HepG2 (cell line): Measurements from ENCODE around the gene OPALIN. TPM values are rescaled to one million over a fixed set of nuclear protein-coding genes. Genes with fewer than 3 reads are reported as not detected.

Source experiments
- ATAC-seq: fragments of 200-7000 bp; cut with Tn5 transposase; 3 replicates; pipeline ENCODE4 v1.9.1; 2020; ENCODE audit warnings: mild to moderate bottlenecking, moderate library complexity
- BruUV-seq: library from RNA; stranded (reverse); fragments of 400-500 nt; replicated peaks from 2 replicates; lab custom pipeline; 2021; lab: Mats Ljungman, UMichigan
- CTCF ChIA-PET: fragments of 300-600 bp; formaldehyde crosslinking; extraction: SDS; loops from one replicate; lab custom pipeline; 2021; ENCODE audit warnings: low total read pairs, inconsistent platforms, low intra/inter-chr PET ratio; lab: Yijun Ruan, JAX
- POLR2A ChIA-PET: fragments of 350-600 bp; sonication (Branson Sonifier 250); formaldehyde crosslinking; loops from one replicate; lab custom pipeline; 2020; ENCODE audit warnings: antibody characterized with exemption, inconsistent platforms; lab: Yijun Ruan, JAX
- DNase-seq: peaks from one replicate; pipeline ENCODE4 v3.0.0-alpha.2; 2015; ENCODE audit warnings: low spot score
- FAIRE-seq: peaks from 3 replicates; lab custom pipeline; 2011; peaks lifted over from hg19 to GRCh38; lab: Jason Lieb, UNC
- H2AFZ ChIP-seq: one replicate; pipeline ENCODE4 v1.6.1; 2011; ENCODE audit warnings: low read length, inconsistent platforms
- H3K27ac ChIP-seq: fragments of 300-600 bp; 3 replicates; pipeline ENCODE4 v1.8.0; 2011; ENCODE audit warnings: mixed run types, mild to moderate bottlenecking, mixed read lengths, low read length, inconsistent platforms; ENCODE audit not compliant: insufficient read depth; ENCODE audit errors: extremely low read length
- H3K27me3 ChIP-seq, 2 experiments: fragments of 200-600 bp in 1 of 2; 2 replicates in 1 of 2; 3 replicates in 1 of 2; pipeline versions ENCODE4 v1.6.0 to v1.8.0; 2011; ENCODE audit warnings: low read length in 2 of 2, mild to moderate bottlenecking in 2 of 2, moderate library complexity in 2 of 2, inconsistent platforms in 1 of 2; ENCODE audit not compliant: insufficient read depth in 2 of 2, control insufficient read depth in 1 of 2
- H3K36me3 ChIP-seq, 2 experiments: fragments of 200-600 bp in 1 of 2; replicated peaks in 1 of 2; 2 replicates in 1 of 2; 3 replicates in 1 of 2; pipeline versions ENCODE4 v1.5.1 to v1.8.0; 2011; ENCODE audit warnings: low read length in 2 of 2, inconsistent platforms in 1 of 2; ENCODE audit not compliant: insufficient read depth in 2 of 2, control insufficient read depth in 1 of 2
- H3K4me1 ChIP-seq: 2 replicates; pipeline ENCODE4 v1.5.1; 2012; ENCODE audit warnings: low read length, inconsistent platforms; ENCODE audit not compliant: insufficient read depth
- H3K4me2 ChIP-seq: 2 replicates; pipeline ENCODE4 v1.6.0; 2011; ENCODE audit warnings: low read depth, low read length, inconsistent platforms
- H3K4me3 ChIP-seq, 3 experiments: fragments of 200-600 bp in 1 of 3; sonication (generic), shearing (Covaris generic) in 1 of 3; replicated peaks in 1 of 3; 2 replicates each; pipeline ENCODE4 v1.5.1; 2011 to 2016; ENCODE audit warnings: low read length in 3 of 3, inconsistent platforms in 2 of 3, low read depth in 2 of 3, mild to moderate bottlenecking in 2 of 3, control low read depth in 1 of 3, mixed read lengths in 1 of 3; ENCODE audit not compliant: insufficient read depth in 1 of 3
- H3K79me2 ChIP-seq: one replicate; pipeline ENCODE4 v1.6.1; 2011; ENCODE audit warnings: low read length, inconsistent platforms; ENCODE audit not compliant: insufficient read depth
- H3K9ac ChIP-seq: 2 replicates; pipeline ENCODE4 v1.6.0; 2011; ENCODE audit warnings: mild to moderate bottlenecking, low read depth, low read length, inconsistent platforms; ENCODE audit not compliant: insufficient read depth
- H3K9me3 ChIP-seq: 2 replicates; pipeline ENCODE4 v1.5.1; 2012; ENCODE audit warnings: mild to moderate bottlenecking, low read length
- H4K20me1 ChIP-seq: 2 replicates; pipeline ENCODE4 v1.6.0; 2011; ENCODE audit warnings: inconsistent platforms, mild to moderate bottlenecking, low read length, moderate library complexity; ENCODE audit not compliant: insufficient read depth
- CCAR2 ChIP-seq: fragments of 200-400 bp; formaldehyde crosslinking; optimal IDR thresholded peaks from 2 replicates; pipeline ENCODE3; 2018; ENCODE audit warnings: low read depth, mild to moderate bottlenecking, low read length, moderate library complexity
- RBFOX2 ChIP-seq: fragments of 200-400 bp; formaldehyde crosslinking; IDR thresholded peaks from 2 replicates; pipeline ENCODE4 v1.6.1; 2017; ENCODE audit warnings: low read depth, mild to moderate bottlenecking, low read length
- WGBS: methylation state at CpG from one replicate; pipeline ENCODE4 v1.1.6; 2017; ENCODE audit warnings: low lambda C conversion rate; 5-methylcytosine and 5-hydroxymethylcytosine counted together
- in situ Hi-C: cut with HindIII; loops from 2 replicates; pipeline ENCODE4 v1.10.0; 2017; ENCODE audit warnings: low pct_unique_long_range_greater_than_20kb; ENCODE audit not compliant: extremely low pct_ligation_motif_present
- intact Hi-C: fragments of 100-400 bp; cut with micrococcal nuclease; formaldehyde crosslinking; loops from one replicate; pipeline ENCODE4 v1.10.0; 2022; ENCODE audit not compliant: unreplicated experiment
- polyA plus RNA-seq, 8 experiments: library from polyadenylated mRNA; depleted of rRNA in 3 of 8; stranded (reverse) in 7 of 8; unstranded in 1 of 8; fragments of >200 nt; fragmentation: Illumina TruSeq in 4 of 8; extraction: Trizol in 4 of 8; gene quantifications; 2 replicates each; pipeline versions ENCODE4 v1.2.1 to v1.2.3, GENCODE V29; 2011 to 2016; ENCODE audit warnings: low read depth in 4 of 8, missing spikeins in 1 of 8, mixed read lengths in 1 of 8; ENCODE audit not compliant: insufficient read depth in 1 of 8
- total RNA-seq, 5 experiments: library from RNA; depleted of rRNA; stranded (reverse); fragments of >200 nt; fragmentation: Illumina TruSeq; extraction: Trizol; gene quantifications; 2 replicates each; pipeline ENCODE4 v1.2.3, GENCODE V29; 2016; ENCODE audit warnings: low read depth in 1 of 5
- TF ChIP-seq, protein P1 (sequence below): sonication (generic); formaldehyde crosslinking; IDR thresholded peaks from 2 replicates; pipeline ENCODE4 v1.9.0; 2021; ENCODE audit warnings: missing genetic modification reagents, borderline replicate concordance
- TF ChIP-seq, protein P2 (sequence below): sonication (generic); formaldehyde crosslinking; IDR thresholded peaks from 2 replicates; pipeline ENCODE4 v1.4.0; 2020; ENCODE audit warnings: missing genetic modification reagents

Gene OPALIN
- total and polyA plus RNA-seq, 2 of the 13 experiments (the other 11 are each of a cell fraction or from before 2014, with no cell fraction given) = not detected

DNA sequence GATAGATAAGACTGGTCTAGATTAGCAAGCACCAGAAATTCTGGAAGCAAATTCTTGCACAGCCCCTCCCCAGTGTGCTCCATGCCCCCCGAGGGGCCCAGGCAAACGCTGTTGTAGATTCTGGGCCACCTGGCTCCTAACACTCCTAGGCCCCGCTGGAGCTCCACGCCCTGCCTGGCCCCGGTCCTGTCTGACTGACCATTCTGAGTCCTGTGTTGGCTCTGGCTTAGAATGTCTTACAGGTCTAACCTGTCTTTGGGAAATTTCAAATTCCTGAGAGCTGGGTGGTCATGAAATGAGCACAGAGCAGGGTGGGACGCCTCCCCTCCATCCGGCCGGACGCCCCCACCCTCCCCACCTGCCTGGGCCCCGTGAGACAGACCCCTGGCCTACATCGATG is 12.6 kb upstream of the OPALIN start:
- H3K79me2 ChIP-seq = no peaks in the 10 kb centered on the region
- peaks cover 2 to 20% of the 10 kb centered on the region in 2 experiments; a peak in 3 of 5 replicates for H3K27me3 ChIP-seq
- peaks cover 11% of the 10 kb centered on the region for H3K4me1 ChIP-seq
- no TSS peak for BruUV-seq
- H4K20me1 ChIP-seq = no peaks in the 10 kb centered on the region
- ChIA-PET POLR2A (no interaction called here), CTCF (interaction anchor here (1.1 to 1.6 kb wide), 2 partner anchors 140 to 354 kb away, joined by 3 read pairs; no protein-coding TSS in a partner anchor)
- FAIRE-seq (no peak), ATAC-seq (no peak), DNase-seq (no peak)
- WGBS = 60% methylated on average over 10 of the region's 11 CpGs
- no peaks in the 10 kb centered on the region for H3K36me3 ChIP-seq
- no peak overlapping the region for H3K4me3 ChIP-seq
- intact Hi-C loops = no loop called here
- no peak overlapping the region for H3K4me2 ChIP-seq
- H2AFZ ChIP-seq = no peak overlapping the region
- in situ Hi-C loops = no loop called here
- TF ChIP-seq, protein P1, sequence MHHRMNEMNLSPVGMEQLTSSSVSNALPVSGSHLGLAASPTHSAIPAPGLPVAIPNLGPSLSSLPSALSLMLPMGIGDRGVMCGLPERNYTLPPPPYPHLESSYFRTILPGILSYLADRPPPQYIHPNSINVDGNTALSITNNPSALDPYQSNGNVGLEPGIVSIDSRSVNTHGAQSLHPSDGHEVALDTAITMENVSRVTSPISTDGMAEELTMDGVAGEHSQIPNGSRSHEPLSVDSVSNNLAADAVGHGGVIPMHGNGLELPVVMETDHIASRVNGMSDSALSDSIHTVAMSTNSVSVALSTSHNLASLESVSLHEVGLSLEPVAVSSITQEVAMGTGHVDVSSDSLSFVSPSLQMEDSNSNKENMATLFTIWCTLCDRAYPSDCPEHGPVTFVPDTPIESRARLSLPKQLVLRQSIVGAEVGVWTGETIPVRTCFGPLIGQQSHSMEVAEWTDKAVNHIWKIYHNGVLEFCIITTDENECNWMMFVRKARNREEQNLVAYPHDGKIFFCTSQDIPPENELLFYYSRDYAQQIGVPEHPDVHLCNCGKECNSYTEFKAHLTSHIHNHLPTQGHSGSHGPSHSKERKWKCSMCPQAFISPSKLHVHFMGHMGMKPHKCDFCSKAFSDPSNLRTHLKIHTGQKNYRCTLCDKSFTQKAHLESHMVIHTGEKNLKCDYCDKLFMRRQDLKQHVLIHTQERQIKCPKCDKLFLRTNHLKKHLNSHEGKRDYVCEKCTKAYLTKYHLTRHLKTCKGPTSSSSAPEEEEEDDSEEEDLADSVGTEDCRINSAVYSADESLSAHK (CRISPR knock-in tag) = no peak
- TF ChIP-seq CCAR2 (no peak), RBFOX2 (no peak)
- TF ChIP-seq, protein P2, sequence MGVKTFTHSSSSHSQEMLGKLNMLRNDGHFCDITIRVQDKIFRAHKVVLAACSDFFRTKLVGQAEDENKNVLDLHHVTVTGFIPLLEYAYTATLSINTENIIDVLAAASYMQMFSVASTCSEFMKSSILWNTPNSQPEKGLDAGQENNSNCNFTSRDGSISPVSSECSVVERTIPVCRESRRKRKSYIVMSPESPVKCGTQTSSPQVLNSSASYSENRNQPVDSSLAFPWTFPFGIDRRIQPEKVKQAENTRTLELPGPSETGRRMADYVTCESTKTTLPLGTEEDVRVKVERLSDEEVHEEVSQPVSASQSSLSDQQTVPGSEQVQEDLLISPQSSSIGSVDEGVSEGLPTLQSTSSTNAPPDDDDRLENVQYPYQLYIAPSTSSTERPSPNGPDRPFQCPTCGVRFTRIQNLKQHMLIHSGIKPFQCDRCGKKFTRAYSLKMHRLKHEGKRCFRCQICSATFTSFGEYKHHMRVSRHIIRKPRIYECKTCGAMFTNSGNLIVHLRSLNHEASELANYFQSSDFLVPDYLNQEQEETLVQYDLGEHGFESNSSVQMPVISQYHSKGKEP (CRISPR knock-in tag) = no peak
- no peak overlapping the region for H3K9ac ChIP-seq
- no peaks in the 10 kb centered on the region for H3K9me3 ChIP-seq
- no peak overlapping the region for H3K27ac ChIP-seq
